DND-41 (cell line): ENCODE data around the gene TLCD5.

Experiments used
- ATAC-seq: fragments of 200-7000 bp; cut with Tn5 transposase; 3 replicates; pipeline ENCODE4 v1.9.1; 2021; ENCODE audit warnings: low read depth; ENCODE audit not compliant: insufficient read depth
- DNase-seq: peaks from one replicate; pipeline ENCODE4 v3.0.0-alpha.2; 2020
- H2AFZ ChIP-seq: 2 replicates; pipeline ENCODE4 v1.6.0; 2012; ENCODE audit warnings: low read depth, low read length
- H3K27ac ChIP-seq: 2 replicates; pipeline ENCODE4 v1.5.1; 2012; ENCODE audit warnings: low read length, inconsistent platforms
- H3K27me3 ChIP-seq: fragments of 200-600 bp; sonication (generic); 2 replicates; pipeline ENCODE4 v1.6.0; 2012; ENCODE audit warnings: low read length, mild to moderate bottlenecking, inconsistent platforms; ENCODE audit not compliant: insufficient read depth, poor library complexity
- H3K36me3 ChIP-seq: 2 replicates; pipeline ENCODE4 v1.5.1; 2012; ENCODE audit warnings: low read length, inconsistent platforms; ENCODE audit not compliant: insufficient read depth
- H3K4me1 ChIP-seq: 2 replicates; pipeline ENCODE4 v1.5.1; 2012; ENCODE audit warnings: mild to moderate bottlenecking, low read length; ENCODE audit not compliant: insufficient read depth
- H3K4me2 ChIP-seq: 2 replicates; pipeline ENCODE4 v1.6.0; 2012; ENCODE audit warnings: mild to moderate bottlenecking, moderate library complexity, low read length, inconsistent platforms; ENCODE audit not compliant: insufficient read depth
- H3K4me3 ChIP-seq, 2 experiments: fragments of 200-600 bp in 1 of 2; shearing (Covaris generic) in 1 of 2; 2 replicates each; pipeline ENCODE4 v1.5.1; 2012 to 2016; ENCODE audit warnings: inconsistent platforms in 2 of 2, low read length in 2 of 2, mild to moderate bottlenecking in 2 of 2, low read depth in 1 of 2, moderate library complexity in 1 of 2
- H3K79me2 ChIP-seq: 2 replicates; pipeline ENCODE4 v1.6.0; 2012; ENCODE audit warnings: low read length, inconsistent platforms; ENCODE audit not compliant: insufficient read depth
- H3K9ac ChIP-seq: 2 replicates; pipeline ENCODE4 v1.6.0; 2012; ENCODE audit warnings: low read depth, mild to moderate bottlenecking, inconsistent platforms, low read length, moderate library complexity
- H3K9me3 ChIP-seq: 2 replicates; pipeline ENCODE4 v1.5.1; 2012; ENCODE audit warnings: low read length, moderate library complexity, mild to moderate bottlenecking, inconsistent platforms; ENCODE audit not compliant: insufficient read depth, severe bottlenecking
- H4K20me1 ChIP-seq: 2 replicates; pipeline ENCODE4 v1.6.0; 2012; ENCODE audit warnings: low read length; ENCODE audit not compliant: insufficient read depth
- EZH2 ChIP-seq: IDR thresholded peaks from 3 replicates; pipeline ENCODE4 v1.6.1; 2012; ENCODE audit warnings: borderline replicate concordance, low read depth, mild to moderate bottlenecking, moderate library complexity, low read length, inconsistent platforms; ENCODE audit not compliant: severe bottlenecking
- TF ChIP-seq, protein P1 (sequence below): IDR thresholded peaks from 2 replicates; pipeline ENCODE4 v1.5.1; 2012; ENCODE audit warnings: borderline replicate concordance, low read length, moderate library complexity, mild to moderate bottlenecking; ENCODE audit not compliant: poor library complexity, severe bottlenecking; ENCODE audit errors: extremely low read depth

Gene TLCD5

DNA sequence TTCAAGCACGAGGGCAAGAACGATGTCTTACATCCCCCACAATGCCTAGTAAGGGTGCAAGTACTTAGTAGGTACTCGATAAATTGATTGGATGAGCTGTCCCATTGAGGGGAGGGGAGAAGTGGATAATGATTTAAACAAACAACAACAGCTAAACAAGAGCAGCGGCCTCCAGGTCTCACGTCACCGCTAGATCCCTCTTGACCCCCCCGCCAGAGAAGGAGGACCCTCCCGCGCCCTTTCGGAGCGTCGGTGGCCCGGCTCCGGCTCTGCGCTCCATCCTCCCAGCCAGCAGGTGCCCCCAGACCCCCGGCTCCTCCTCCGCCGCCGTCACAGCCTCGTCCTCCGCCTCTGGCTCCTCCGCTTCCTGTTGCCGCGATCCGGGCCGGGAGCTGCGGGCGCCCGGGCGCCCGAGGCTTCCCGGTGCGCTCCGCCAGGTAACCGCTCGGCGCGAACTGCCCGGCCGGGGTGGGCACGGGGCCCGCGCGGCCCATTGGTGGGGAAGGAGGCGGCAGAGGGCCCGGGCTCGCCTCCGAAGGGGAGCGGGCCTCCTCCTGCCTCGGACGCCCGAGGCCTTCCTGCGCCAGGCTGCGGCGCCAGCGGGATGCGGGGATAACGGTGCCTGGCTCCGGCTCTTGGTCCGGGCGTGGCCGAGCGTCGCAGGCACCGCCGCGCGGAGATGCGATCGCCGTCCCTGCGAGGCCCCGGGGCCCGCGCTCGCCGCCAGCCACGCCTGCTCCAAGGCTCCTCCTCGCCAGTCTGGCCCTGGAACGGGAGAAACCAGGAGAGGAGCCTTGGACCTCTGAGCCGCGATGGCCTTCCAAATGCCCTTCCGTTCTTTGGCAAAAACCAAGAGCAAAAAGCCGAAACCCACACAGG, at the start of gene TLCD5:
TLCD5 (plus strand) TSS at position 368 of the 879 bp plus-strand sequence. CDS start 2,143 bp downstream, outside the sequence.
- ATAC-seq (no peak), DNase-seq (no peak)
- no peaks in the 10 kb centered on the region for H3K4me1 ChIP-seq
- no peak within 1 kb of the TSS for H2AFZ ChIP-seq
- H3K9me3 ChIP-seq = no peaks in the 10 kb centered on the region
- TF ChIP-seq, protein P1, sequence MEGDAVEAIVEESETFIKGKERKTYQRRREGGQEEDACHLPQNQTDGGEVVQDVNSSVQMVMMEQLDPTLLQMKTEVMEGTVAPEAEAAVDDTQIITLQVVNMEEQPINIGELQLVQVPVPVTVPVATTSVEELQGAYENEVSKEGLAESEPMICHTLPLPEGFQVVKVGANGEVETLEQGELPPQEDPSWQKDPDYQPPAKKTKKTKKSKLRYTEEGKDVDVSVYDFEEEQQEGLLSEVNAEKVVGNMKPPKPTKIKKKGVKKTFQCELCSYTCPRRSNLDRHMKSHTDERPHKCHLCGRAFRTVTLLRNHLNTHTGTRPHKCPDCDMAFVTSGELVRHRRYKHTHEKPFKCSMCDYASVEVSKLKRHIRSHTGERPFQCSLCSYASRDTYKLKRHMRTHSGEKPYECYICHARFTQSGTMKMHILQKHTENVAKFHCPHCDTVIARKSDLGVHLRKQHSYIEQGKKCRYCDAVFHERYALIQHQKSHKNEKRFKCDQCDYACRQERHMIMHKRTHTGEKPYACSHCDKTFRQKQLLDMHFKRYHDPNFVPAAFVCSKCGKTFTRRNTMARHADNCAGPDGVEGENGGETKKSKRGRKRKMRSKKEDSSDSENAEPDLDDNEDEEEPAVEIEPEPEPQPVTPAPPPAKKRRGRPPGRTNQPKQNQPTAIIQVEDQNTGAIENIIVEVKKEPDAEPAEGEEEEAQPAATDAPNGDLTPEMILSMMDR = no peak
- TF ChIP-seq EZH2 = no peak
- no peaks in the 10 kb centered on the region for H3K36me3 ChIP-seq
- no peak within 1 kb of the TSS for H3K4me2 ChIP-seq
- H3K9ac ChIP-seq = no peak within 1 kb of the TSS
- H3K79me2 ChIP-seq = no peaks in the 10 kb centered on the region
- peaks cover 29% of the 10 kb centered on the region for H3K27me3 ChIP-seq
- no peak within 1 kb of the TSS for H3K27ac ChIP-seq
- H4K20me1 ChIP-seq = peaks cover 13% of the 10 kb centered on the region
- H3K4me3 ChIP-seq = no peak within 1 kb of the TSS

DNA sequence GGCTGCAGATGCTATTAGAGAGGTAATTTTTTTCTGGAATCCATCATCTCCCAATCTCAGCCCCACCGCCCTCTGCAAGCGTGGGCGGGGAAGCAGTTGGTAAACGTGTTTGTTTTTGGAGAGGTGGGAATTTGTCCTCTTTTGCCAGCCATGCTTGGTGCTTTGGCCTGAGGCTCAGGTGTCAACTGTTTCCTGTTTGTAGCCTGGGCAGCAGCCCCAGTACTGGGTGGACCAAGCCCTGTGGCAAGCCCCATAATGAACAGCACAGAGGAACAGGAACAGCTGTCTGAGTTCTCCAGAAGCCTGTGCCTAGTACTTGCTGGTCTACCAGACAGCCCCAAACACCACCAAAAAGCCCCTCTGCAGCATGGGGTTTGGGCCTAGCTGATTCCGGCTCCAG, 45.6 kb upstream of the TLCD5 start:
- no peak overlapping the region for H3K27ac ChIP-seq
- no peak overlapping the region for H3K9ac ChIP-seq
- H3K9me3 ChIP-seq = no peaks in the 10 kb centered on the region
- H3K4me3 ChIP-seq = no peak overlapping the region
- DNase-seq (no peak), ATAC-seq (no peak)
- no peaks in the 10 kb centered on the region for H3K36me3 ChIP-seq
- H3K79me2 ChIP-seq = no peaks in the 10 kb centered on the region
- no peak overlapping the region for H2AFZ ChIP-seq
- TF ChIP-seq, protein P1 = no peak
- TF ChIP-seq EZH2 = no peak
- H3K4me2 ChIP-seq = no peak overlapping the region
- peaks cover 7% of the 10 kb centered on the region; the same call in 1 of the 2 replicates for H4K20me1 ChIP-seq
- peaks cover 43% of the 10 kb centered on the region for H3K27me3 ChIP-seq
- no peaks in the 10 kb centered on the region for H3K4me1 ChIP-seq

DNA sequence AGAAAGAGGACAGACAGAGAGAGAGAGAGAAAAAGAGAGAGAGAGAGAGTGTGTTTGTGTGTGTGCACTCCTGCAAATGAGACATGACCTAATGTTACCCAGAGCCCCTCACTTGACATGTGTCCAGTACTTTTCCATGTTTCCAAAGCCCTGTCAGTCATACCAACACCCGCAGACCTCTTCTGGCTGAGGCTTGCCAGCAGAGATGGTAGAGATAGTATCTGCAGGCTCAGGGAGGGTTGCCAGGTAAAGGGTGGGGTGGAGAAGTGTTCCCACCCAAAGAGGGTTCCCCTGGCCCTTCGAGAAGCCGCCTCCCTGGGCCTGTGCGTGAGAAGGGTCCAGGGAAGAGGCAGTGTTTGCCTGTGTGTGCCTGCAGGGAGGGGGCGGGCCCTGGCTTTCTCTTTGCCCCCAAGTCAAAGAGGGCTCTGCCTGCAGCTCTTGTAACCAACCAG, 44.5 kb upstream of the TLCD5 start:
- H3K9me3 ChIP-seq = no peaks in the 10 kb centered on the region
- DNase-seq = no peak
- peaks cover 43% of the 10 kb centered on the region for H3K27me3 ChIP-seq
- no peaks in the 10 kb centered on the region for H3K36me3 ChIP-seq
- H3K79me2 ChIP-seq = no peaks in the 10 kb centered on the region
- H3K27ac ChIP-seq = no peak overlapping the region
- no peaks in the 10 kb centered on the region for H3K4me1 ChIP-seq
- no peak overlapping the region for H2AFZ ChIP-seq
- H3K9ac ChIP-seq = no peak overlapping the region
- peaks cover 7% of the 10 kb centered on the region; the same call in 1 of the 2 replicates for H4K20me1 ChIP-seq
- no peak for TF ChIP-seq EZH2
- TF ChIP-seq, protein P1 = no peak
- H3K4me3 ChIP-seq = no peak overlapping the region
- H3K4me2 ChIP-seq = no peak overlapping the region
- no peak for ATAC-seq
